ENCODE results near the gene SUGP1. TPM values are rescaled to one million over a fixed set of nuclear protein-coding genes. Genes with fewer than 3 reads are reported as not detected.

SUGP1 gene
- total RNA-seq, 1 donor, result 27.1 TPM

- Histone ChIP-seq H3K4me2 (ENCODE audit: insufficient read depth, low read length) (no peak overlapping the region), H4K20me1 (ENCODE audit: insufficient read depth, low read length) (no peaks in the 10 kb centered on the region), H3K9me3 (ENCODE audit: low read depth, low read length) (no peaks in the 10 kb centered on the region), H3K4me1 (ENCODE audit: insufficient read depth, low read length) (no peaks in the 10 kb centered on the region), H3K79me2 (ENCODE audit: insufficient read depth, low read length) (no peaks in the 10 kb centered on the region), H3K27ac (ENCODE audit: low read depth, low read length) (no peak overlapping the region), H3K4me3 (ENCODE audit: insufficient read depth, low read length) (no peak overlapping the region), H2AFZ (ENCODE audit: low read length) (no peak overlapping the region), H3K27me3 (ENCODE audit: insufficient read depth, low read length) (no peaks in the 10 kb centered on the region), H3K36me3 (ENCODE audit: insufficient read depth, low read length) (peaks cover 51% of the 10 kb centered on the region)
- TF ChIP-seq CTCF (IDR thresholded peaks at IDR 0.05; ENCODE audit: extremely low read depth, low read depth, low read length), result no peak
- DNase-seq (ENCODE audit: insufficient read length, low spot score, missing footprints), result no peak
Measured at GRCh38 chr19:19292607-19293006, 27.7 kb downstream of the SUGP1 start.

GRCh38 chr19:19285686-19286085, 34.6 kb downstream of the SUGP1 start:
- peaks cover 56% of the 10 kb centered on the region for H3K36me3 ChIP-seq (ENCODE audit: insufficient read depth, low read length)
- no peaks in the 10 kb centered on the region for H3K79me2 ChIP-seq (ENCODE audit: insufficient read depth, low read length)
- no peaks in the 10 kb centered on the region for H3K27me3 ChIP-seq (ENCODE audit: insufficient read depth, low read length)
- no peaks in the 10 kb centered on the region for H3K9me3 ChIP-seq (ENCODE audit: low read depth, low read length)
- H3K27ac ChIP-seq (ENCODE audit: low read depth, low read length), result no peak overlapping the region
- no peak for TF ChIP-seq CTCF (IDR thresholded peaks at IDR 0.05; ENCODE audit: extremely low read depth, low read depth, low read length)
- H2AFZ ChIP-seq (ENCODE audit: low read length), result no peak overlapping the region
- peaks cover 3% of the 10 kb centered on the region for H4K20me1 ChIP-seq (ENCODE audit: insufficient read depth, low read length)
- no peak overlapping the region for H3K4me2 ChIP-seq (ENCODE audit: insufficient read depth, low read length)
- H3K4me1 ChIP-seq (ENCODE audit: insufficient read depth, low read length), result no peaks in the 10 kb centered on the region
- no peak for DNase-seq (ENCODE audit: insufficient read length, low spot score, missing footprints)
- no peak overlapping the region for H3K4me3 ChIP-seq (ENCODE audit: insufficient read depth, low read length)

GRCh38 chr19:19280561-19280960, 39.7 kb downstream of the SUGP1 start:
- Histone ChIP-seq H4K20me1 (ENCODE audit: insufficient read depth, low read length) (peaks cover 3% of the 10 kb centered on the region), H3K4me1 (ENCODE audit: insufficient read depth, low read length) (no peaks in the 10 kb centered on the region), H3K9me3 (ENCODE audit: low read depth, low read length) (no peaks in the 10 kb centered on the region), H3K4me2 (ENCODE audit: insufficient read depth, low read length) (no peak overlapping the region), H3K27me3 (ENCODE audit: insufficient read depth, low read length) (no peaks in the 10 kb centered on the region), H3K4me3 (ENCODE audit: insufficient read depth, low read length) (no peak overlapping the region), H3K27ac (ENCODE audit: low read depth, low read length) (no peak overlapping the region), H3K36me3 (ENCODE audit: insufficient read depth, low read length) (peaks cover 44% of the 10 kb centered on the region), H3K79me2 (ENCODE audit: insufficient read depth, low read length) (no peaks in the 10 kb centered on the region), H2AFZ (ENCODE audit: low read length) (no peak overlapping the region)
- DNase-seq (ENCODE audit: insufficient read length, low spot score, missing footprints), result peak; percentile 81
- no peak for TF ChIP-seq CTCF (IDR thresholded peaks at IDR 0.05; ENCODE audit: extremely low read depth, low read depth, low read length)

DNA sequence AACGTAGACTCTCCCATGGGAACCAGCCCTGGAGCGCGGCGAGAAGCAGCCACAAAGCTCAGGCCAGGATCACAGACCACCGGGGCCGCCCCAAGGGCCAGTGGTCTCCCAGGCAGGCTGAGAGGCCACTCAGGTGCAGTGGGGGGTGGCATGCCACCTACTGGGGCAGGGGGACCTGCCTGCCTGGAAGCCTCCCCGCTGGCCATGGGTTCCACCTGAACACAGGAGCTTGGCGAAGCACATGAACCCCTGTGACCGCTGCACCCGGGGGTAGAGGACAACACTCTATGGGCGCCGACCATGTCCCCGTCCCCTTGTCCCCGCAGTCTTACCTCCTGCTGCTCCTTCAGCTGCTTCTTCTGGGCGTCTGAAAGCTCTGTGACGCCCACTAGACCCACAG, 40.5 kb downstream of the SUGP1 start:
- DNase-seq (ENCODE audit: insufficient read length, low spot score, missing footprints), result peak; percentile 81
- H3K36me3 ChIP-seq (ENCODE audit: insufficient read depth, low read length), result peaks cover 44% of the 10 kb centered on the region

More for the DNA sequence above, 40.5 kb downstream of the SUGP1 start:
- Histone ChIP-seq H3K79me2 (ENCODE audit: insufficient read depth, low read length) (no peaks in the 10 kb centered on the region), H3K4me2 (ENCODE audit: insufficient read depth, low read length) (no peak overlapping the region), H2AFZ (ENCODE audit: low read length) (no peak overlapping the region), H4K20me1 (ENCODE audit: insufficient read depth, low read length) (peaks cover 3% of the 10 kb centered on the region), H3K9me3 (ENCODE audit: low read depth, low read length) (no peaks in the 10 kb centered on the region), H3K4me1 (ENCODE audit: insufficient read depth, low read length) (no peaks in the 10 kb centered on the region), H3K27ac (ENCODE audit: low read depth, low read length) (no peak overlapping the region), H3K4me3 (ENCODE audit: insufficient read depth, low read length) (no peak overlapping the region), H3K27me3 (ENCODE audit: insufficient read depth, low read length) (no peaks in the 10 kb centered on the region)
- no peak for TF ChIP-seq CTCF (IDR thresholded peaks at IDR 0.05; ENCODE audit: extremely low read depth, low read depth, low read length)

Measured in osteoblast (primary cell).